NCI-H1417 treated with DMSO at 0.1 percent for 48 hours (cell line): ENCODE results near the gene PDE5A.
"Not testable (repeated sequence)": the region's sequence is repeated elsewhere in the genome, so short reads cannot be mapped to it uniquely, and the experiment has no call there.

Source experiments
- DNase-seq: peaks from one replicate; lab custom pipeline; 2025; lab: John Stamatoyannopoulos, UW

PDE5A gene

DNA sequence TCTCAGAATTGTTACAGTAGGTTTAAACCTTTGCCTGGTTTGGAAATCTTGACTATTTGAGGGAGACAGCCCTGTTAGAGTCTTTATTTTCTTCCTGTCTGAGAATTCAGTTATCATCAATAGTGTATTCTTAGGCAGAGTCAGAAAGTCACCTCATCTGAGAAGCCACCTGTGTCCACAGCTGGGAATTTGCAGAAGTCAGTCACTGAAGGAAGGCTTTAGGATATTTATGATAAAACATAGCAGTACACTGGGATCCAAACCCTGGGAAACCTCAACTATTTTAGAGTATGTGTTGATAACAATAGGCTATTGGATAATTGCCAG lies 157.9 kb downstream of the PDE5A start:
- DNase-seq: not testable (repeated sequence)

DNA sequence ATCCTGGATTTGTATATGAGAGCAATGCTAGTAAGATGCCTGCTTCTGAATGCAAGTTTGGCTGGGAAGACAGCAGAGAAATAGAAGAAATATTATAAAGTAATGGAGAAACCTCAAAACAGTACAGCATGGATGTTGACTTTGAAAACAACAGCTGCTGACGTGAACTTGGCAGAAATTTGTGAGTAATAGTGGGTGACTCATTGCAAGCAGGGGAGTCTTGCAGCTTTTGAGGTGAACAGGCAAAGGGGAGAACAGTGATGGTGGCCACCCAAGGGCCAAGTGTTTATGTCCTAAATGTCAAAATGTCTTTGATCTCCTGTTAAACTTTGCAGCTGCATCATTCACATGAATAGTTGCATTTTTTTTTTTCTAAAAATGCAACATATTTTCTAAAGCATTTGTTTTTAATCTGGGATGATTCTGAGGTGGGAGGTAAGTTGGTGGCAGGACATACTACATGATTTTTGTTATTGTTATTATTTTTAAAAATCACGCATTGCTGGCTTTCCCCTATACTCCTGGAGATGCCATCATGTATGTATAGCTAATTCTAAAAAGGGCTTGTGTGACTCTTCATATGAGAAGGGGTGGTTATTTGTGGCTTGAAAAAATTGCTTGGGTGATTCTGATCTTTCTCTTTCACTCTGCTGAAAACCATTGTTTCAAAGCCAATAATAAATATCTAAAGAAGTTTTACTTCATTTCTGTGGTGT lies 158.4 kb downstream of the PDE5A start:
- DNase-seq: not testable (repeated sequence)

DNA sequence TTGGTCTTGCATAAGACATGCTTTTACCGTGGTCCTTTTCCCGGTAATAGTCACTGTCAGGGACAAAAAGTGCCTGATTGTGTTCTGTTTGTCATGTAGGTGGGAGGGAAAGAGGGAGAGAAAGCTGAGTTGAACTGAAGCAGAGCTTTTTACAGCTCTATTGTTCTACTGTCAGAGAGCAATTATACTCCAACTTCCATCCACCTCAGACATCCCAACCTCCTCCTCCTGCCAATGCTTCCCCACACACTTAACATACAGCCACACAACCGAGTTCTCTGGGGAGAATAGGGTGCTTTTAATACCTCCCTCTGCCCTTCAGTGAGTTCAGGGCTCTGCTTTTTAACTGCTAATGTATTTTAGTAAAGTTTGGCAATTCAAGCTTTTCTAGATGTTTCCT lies 159.6 kb downstream of the PDE5A start:
- DNase-seq: not testable (repeated sequence)

DNA sequence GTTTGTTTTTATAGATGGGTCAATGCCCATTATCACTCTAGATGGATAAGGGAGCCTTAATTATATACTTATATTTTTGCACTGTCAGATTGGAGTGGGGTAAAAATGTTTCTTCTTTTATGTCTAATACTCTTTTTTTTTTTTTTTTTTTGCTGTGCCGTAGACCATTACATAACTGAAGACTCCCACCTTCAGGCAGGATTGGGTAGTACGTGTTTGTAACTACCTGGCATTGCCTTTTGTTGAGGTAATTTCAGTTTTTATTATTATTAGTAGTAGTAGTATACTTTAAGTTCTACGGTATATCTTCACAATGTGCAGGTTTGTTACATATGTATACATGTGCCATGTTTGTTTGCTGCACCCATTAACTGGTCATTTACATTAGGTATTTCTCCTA lies 165.9 kb downstream of the PDE5A start:
- not testable (repeated sequence) for DNase-seq

DNA sequence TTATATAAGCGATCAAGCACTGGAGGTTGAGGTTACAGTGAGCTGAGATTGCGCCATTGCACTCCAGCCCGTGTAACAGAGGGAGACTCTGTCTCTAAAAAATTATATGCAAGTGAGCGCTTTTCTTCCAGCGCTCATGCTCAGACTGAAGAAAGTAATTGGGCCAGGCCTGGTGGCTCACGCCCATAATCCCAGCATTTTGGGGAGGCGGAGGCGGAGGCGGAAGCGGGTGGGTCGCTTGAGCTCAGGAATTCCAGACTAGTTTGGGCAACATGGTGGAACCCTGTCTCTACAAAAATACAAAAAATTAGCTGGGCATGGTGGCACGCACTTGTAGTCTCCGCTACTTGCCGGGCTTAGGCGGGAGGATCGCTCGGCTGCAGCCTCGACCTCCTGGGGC lies 172.9 kb downstream of the PDE5A start:
- DNase-seq: not testable (repeated sequence)

DNA sequence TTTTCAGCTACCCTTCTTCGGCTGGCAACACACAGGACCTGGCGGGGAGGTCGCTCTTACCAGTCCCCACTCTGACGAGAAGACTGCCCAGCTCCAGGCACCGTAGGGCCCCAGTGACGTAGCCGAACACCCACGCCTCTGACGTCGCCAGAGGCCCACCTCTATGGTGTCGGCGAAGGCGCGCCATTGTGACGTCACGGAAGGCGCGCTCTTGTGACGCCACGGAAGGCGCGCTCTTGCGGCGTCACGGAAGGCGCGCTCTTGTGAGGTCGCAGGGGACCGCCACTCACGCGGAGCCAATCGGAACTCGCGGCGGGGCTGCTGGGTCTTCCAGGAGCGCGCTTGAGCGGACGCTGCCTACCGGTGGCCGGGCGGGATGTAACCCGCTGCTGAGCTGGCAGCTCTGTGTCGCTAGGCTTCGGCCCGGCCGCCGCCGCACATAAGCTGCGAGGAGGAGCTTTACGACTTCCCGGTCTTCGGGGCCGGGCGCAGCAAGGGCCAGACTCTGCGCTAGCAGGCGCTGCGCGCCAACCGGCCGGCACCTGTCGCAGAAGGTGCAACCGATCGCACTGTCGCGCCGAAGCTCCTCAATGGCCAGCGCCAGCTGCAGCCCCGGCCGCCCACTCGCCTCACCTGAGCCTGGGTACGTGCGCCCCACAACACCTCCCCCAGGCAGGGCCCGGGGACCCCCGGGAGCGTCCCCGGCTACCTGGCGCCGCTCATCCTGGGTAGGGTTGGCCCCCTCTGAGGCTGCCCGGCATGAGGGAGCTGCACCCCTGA lies 173.9 kb downstream of the PDE5A start:
- DNase-seq: peak; percentile 55

DNA sequence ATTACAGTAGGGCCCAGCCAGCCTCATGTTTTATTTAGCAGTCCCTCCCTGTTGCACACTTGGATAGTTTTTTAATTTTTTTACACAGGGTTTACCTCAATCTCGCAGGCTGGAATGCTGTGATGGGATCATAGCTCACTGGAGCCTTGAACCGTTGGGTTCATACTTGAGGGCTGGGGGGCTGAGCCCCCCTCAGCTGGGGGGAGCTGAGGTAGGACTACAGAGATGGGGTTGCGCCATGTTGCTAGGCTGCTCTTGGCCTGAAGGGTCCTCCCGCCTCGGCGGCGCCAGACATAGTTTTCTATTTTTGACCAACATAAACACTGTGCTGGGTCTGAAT lies 174.5 kb downstream of the PDE5A start:
- not testable (repeated sequence) for DNase-seq

DNA sequence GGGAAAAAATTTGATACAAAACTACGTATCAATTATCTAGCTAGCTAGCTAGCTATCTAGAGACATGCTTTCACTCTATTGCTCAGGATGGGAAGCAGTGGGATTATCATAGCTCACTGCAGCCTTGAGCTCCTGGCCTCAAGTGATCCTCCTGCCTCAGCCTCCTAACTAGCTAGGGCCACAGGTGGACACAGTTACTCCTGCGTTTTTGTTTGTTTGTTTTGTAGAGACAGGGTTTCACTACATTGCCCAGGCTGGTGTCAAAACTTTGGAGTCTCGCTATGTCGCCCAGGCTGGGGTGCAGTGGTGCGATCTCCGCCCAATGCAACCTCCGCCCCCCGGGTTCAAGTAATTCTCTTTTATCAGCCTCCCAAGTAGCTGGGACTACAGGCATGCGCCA lies 175.3 kb downstream of the PDE5A start:
- not testable (repeated sequence) for DNase-seq

DNA sequence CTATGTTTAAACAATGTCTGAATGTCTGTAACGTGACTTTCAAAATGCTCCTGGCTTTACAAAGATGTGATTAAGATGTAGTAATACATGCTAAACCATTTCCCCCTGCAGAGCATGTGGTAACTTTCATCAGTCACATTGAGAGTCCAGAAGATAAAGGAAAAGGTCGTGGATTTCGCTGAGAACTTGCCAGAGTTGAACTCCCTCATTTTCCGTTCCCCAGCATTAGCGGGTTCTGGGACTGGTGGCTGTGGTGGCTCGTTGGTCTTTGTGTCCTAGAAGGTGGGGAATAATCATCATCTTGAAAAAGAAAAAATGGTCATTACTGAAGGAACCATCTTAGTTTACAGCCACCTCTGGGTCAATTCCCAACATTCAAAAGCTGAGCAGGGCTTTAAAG lies 178.8 kb downstream of the PDE5A start:
- not testable (repeated sequence) for DNase-seq
